ENCODE data around the gene GTF2H3. TPM values are rescaled to one million over a fixed set of nuclear protein-coding genes. Genes with fewer than 3 reads are reported as not detected.

Gene GTF2H3
- 20.6 and 21.3 TPM in 2 replicates for total RNA-seq

DNA sequence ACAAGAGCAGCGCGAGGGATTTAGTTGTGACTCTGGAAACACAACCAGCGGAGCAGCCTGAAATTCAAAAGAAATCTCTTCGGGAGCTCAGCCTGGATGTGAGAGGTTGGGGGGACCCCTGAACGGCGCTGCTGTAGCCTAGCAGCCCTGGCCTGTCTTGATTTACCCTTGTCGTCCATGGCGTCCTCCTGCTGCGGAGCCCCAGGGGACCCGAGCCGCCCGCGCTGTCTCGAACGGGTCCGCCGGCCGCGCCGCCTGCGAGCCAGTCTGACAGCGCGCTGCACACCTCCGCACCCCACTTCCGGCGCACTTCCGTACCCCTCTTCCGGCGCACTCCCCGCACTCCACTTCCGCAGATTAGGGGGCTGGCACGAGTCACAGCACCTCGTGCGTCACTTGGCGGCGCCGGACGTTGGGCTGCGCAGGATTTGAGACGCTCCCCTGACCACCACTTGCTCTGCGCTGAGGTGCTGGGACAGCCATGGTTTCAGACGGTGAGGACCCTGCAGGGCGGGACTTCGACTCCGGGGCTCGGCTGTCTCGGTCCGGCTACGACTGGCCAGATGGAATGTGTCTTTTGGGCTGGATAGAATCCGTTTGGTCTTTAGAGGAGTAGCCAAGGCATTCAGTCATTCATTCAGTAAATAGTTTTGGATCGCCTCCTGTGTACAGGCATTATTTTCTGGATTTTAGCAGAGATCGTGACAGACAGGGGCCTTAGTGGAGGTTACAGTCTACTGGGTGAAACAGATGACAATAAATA lies at the start of gene GTF2H3, which contains the start of gene EIF2B1:
GTF2H3 (plus strand) TSS at position 451 of the 763 bp plus-strand sequence; CDS start at position 482, 31 bp downstream.
EIF2B1 (minus strand) TSS at position 308 of the 763 bp plus-strand sequence; CDS start at position 179, 129 bp downstream.

DNA sequence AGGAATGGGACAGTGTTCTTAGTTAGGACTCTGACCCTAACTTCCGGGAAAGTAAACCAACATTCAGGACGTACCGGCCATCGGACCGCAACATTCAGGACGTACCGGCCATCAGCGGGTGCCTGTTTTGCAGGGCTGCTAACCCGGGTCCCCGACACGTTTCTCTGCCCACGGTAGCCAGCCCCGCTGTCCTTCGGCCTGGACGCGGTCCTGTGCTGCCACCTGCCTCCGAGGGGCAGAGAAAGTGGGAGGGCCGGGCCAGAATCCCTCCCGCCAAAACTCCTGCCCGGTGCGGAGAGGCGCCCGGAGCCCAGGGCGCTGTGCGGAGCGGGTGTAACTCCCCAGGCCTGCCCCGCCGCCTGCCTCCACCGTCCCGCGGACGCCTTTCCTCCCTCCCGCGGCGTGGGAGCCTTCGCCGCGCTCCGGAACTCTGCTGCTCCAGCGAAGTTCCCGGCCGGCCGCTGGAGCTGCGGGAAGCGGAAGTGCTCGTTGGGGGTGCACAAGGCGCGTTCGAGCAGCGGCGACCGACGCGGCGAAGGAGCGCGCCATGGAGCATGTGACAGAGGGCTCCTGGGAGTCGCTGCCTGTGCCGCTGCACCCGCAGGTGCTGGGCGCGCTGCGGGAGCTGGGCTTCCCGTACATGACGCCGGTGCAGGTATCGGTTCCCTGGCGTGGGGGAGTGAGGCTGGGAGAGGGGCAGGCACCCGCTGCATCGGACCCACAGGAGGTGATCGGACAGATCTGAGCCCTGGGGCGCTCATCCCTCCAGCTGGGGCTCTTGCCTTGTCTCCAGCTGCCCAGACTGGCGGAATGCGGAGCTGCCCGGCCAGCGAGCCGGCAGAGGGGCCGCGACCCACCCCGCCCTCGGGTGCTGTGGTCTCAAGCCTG lies 31.8 kb upstream of the GTF2H3 start, which contains the start of gene DDX55:
DDX55 (plus strand) TSS at position 498 of the 888 bp plus-strand sequence; CDS start at position 548, 50 bp downstream.

DNA sequence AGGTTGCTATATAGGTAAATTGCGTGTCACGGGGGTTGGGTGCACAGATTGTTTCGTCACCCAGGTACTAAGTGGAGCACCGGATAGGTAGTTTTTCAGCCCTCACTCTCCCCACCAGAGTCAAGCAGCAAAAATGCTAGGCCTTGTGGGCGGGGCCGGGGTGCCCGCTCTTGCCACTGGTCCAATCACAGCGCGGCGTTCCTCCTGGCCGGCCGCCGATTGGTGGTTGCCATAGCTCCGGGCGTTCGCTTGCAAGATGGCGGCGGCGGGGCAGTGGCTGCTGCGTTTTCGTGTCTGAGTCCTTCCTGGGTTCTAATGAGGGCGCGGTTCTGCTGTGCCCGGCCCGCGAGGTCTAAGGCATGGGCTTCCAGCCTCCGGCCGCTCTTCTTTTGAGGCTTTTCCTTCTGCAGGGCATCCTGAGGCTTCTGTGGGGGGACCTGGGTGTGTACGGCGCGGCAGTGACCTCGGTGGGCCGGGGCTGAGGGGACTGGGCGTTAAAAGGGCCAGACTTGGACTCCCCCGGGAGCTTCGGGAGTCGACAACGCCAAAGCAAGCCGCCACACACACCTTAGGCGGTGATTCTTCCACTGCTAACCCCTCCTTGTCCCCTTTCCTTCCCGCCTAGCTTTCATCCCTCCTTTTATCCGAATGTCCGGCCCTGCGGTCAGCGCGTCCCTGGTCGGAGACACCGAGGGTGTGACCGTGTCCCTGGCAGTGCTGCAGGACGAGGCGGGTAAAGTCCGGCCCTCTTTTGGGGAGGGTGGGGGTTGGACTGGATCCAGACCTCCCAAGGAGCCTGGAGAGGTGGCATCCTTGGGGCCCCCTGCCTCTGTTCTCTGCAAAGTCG lies 37.5 kb downstream of the GTF2H3 start, which contains the start of gene TCTN2:
TCTN2 (plus strand) TSS at position 232 of the 847 bp plus-strand sequence; CDS start at position 360, 128 bp downstream.

Other genes with a start within 250 kb of the GTF2H3 start
- 29.6 and 37.9 TPM in 2 replicates for gene KMT5A, start 249.7 kb upstream of the GTF2H3 start, total RNA-seq
- 5.8 TPM in 2 replicates for gene RILPL2, start 197.1 kb upstream of the GTF2H3 start, total RNA-seq
- gene SNRNP35, start 175.7 kb upstream of the GTF2H3 start, total RNA-seq: 10.9 and 20.6 TPM in 2 replicates
- gene RILPL1, start 100.1 kb upstream of the GTF2H3 start, total RNA-seq: 7.6 and 7.9 TPM in 2 replicates
- gene TMED2, start 49.3 kb upstream of the GTF2H3 start, total RNA-seq: 232 and 375 TPM in 2 replicates
- 12.6 and 13.4 TPM in 2 replicates for gene DDX55, start 31.7 kb upstream of the GTF2H3 start, total RNA-seq
- gene EIF2B1, start 143 bp upstream of the GTF2H3 start, total RNA-seq: 27.3 and 38.4 TPM in 2 replicates
- gene TCTN2, start 37.3 kb downstream of the GTF2H3 start, total RNA-seq: 7.3 and 11.0 TPM in 2 replicates
- gene ATP6V0A2, start 78.5 kb downstream of the GTF2H3 start, total RNA-seq: 10.0 and 12.1 TPM in 2 replicates
- 0.09 and 0.32 TPM in 2 replicates for gene DNAH10, start 128.5 kb downstream of the GTF2H3 start, total RNA-seq